Progenitor cell of endocrine pancreas (in vitro differentiated cells): ENCODE data around the gene GNB1L. TPM values are rescaled to one million over a fixed set of nuclear protein-coding genes. Genes with fewer than 3 reads are reported as not detected.

Experiments
- DNase-seq: peaks from one replicate; pipeline ENCODE4 v3.0.0; 2021; ENCODE audit warnings: low spot score; ENCODE audit not compliant: unreplicated experiment
- H3K27ac Mint-ChIP-seq: 2 replicates; pipeline ENCODE4 v1.8.0; 2021; ENCODE audit warnings: mild to moderate bottlenecking, moderate library complexity, mixed read lengths
- H3K27me3 Mint-ChIP-seq: 2 replicates; pipeline ENCODE4 v1.8.0; 2021; ENCODE audit warnings: mixed read lengths
- H3K36me3 Mint-ChIP-seq: 2 replicates; pipeline ENCODE4 v1.8.0; 2022; ENCODE audit warnings: mixed read lengths; ENCODE audit not compliant: insufficient read depth
- H3K4me1 Mint-ChIP-seq: 2 replicates; pipeline ENCODE4 v1.8.0; 2021; ENCODE audit warnings: low read depth, mixed read lengths
- H3K4me3 Mint-ChIP-seq: 2 replicates; pipeline ENCODE4 v1.8.0; 2021; ENCODE audit warnings: low read depth, mild to moderate bottlenecking, moderate library complexity, mixed read lengths
- H3K9me3 Mint-ChIP-seq: 2 replicates; pipeline ENCODE4 v1.8.0; 2021; ENCODE audit warnings: low read depth, mixed read lengths
- total RNA-seq: library from RNA; stranded (reverse); gene quantifications from 2 replicates; pipeline ENCODE4 v1.2.1, GENCODE V29; 2021
- TF ChIP-seq, protein P1 (sequence below): fragments of 200-600 bp; sonication (generic); IDR thresholded peaks from one replicate; pipeline ENCODE4 v1.5.0; 2021; ENCODE audit warnings: antibody characterized with exemption, mild to moderate bottlenecking; ENCODE audit not compliant: unreplicated experiment

Gene GNB1L
- total RNA-seq, 1 donor from 2014 or later = 9.9 TPM

- no peaks in the 10 kb centered on the region for H3K36me3 Mint-ChIP-seq
- no peaks in the 10 kb centered on the region for H3K9me3 Mint-ChIP-seq
- H3K4me1 Mint-ChIP-seq = peaks cover 7% of the 10 kb centered on the region
- peaks cover 68% of the 10 kb centered on the region for H3K27me3 Mint-ChIP-seq
- TF ChIP-seq, protein P1, sequence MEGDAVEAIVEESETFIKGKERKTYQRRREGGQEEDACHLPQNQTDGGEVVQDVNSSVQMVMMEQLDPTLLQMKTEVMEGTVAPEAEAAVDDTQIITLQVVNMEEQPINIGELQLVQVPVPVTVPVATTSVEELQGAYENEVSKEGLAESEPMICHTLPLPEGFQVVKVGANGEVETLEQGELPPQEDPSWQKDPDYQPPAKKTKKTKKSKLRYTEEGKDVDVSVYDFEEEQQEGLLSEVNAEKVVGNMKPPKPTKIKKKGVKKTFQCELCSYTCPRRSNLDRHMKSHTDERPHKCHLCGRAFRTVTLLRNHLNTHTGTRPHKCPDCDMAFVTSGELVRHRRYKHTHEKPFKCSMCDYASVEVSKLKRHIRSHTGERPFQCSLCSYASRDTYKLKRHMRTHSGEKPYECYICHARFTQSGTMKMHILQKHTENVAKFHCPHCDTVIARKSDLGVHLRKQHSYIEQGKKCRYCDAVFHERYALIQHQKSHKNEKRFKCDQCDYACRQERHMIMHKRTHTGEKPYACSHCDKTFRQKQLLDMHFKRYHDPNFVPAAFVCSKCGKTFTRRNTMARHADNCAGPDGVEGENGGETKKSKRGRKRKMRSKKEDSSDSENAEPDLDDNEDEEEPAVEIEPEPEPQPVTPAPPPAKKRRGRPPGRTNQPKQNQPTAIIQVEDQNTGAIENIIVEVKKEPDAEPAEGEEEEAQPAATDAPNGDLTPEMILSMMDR = peak; percentile 56
- no peak overlapping the region for H3K4me3 Mint-ChIP-seq
- H3K27ac Mint-ChIP-seq = no peak overlapping the region
- peak; percentile 53 for DNase-seq
These were observed 98.2 kb downstream of the GNB1L start for GRCh38 chr22:19756288-19757128.

- Mint-ChIP-seq H3K27me3 (peaks cover 67% of the 10 kb centered on the region), H3K4me3 (no peak overlapping the region), H3K36me3 (no peaks in the 10 kb centered on the region), H3K4me1 (peaks cover 12% of the 10 kb centered on the region), H3K9me3 (no peaks in the 10 kb centered on the region), H3K27ac (no peak overlapping the region)
- no peak for DNase-seq
- TF ChIP-seq, protein P1 = no peak
These were observed 98.9 kb downstream of the GNB1L start for GRCh38 chr22:19755722-19756287.

DNA sequence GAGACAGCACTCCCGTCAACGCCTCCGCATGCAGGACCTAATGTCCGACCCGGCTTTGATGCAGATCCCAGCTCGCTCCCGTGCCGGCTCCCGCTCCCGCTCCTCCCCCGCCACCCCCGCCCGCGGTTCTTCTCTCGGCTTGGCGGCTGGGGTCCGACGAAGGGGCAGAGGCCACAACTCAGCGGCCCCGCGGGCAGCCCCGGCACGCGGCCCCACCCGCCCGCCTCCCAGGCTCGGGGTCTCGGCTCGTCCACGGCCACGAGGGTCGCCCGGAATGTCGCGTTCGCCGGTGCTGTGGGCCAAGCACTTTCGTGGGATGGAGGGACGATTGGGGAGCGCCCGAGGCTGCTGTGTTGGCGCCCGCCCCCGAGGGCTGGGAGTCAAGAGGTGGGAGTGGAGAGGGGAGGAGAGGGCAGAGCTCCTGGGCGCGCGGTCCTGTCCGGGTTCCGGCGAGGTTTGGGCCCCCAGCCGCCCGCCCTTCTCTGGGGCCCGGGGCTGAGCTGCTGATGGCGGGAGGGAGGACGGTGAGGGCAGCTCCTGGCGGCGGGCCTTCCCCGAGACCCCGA lies 99.4 kb downstream of the GNB1L start:
- no peak overlapping the region for H3K4me3 Mint-ChIP-seq
- no peak for DNase-seq
- H3K27ac Mint-ChIP-seq = no peak overlapping the region
- H3K4me1 Mint-ChIP-seq = peaks cover 13% of the 10 kb centered on the region
- TF ChIP-seq, protein P1 = no peak
- H3K36me3 Mint-ChIP-seq = no peaks in the 10 kb centered on the region
- H3K27me3 Mint-ChIP-seq = peaks cover 65% of the 10 kb centered on the region
- no peaks in the 10 kb centered on the region for H3K9me3 Mint-ChIP-seq

DNA sequence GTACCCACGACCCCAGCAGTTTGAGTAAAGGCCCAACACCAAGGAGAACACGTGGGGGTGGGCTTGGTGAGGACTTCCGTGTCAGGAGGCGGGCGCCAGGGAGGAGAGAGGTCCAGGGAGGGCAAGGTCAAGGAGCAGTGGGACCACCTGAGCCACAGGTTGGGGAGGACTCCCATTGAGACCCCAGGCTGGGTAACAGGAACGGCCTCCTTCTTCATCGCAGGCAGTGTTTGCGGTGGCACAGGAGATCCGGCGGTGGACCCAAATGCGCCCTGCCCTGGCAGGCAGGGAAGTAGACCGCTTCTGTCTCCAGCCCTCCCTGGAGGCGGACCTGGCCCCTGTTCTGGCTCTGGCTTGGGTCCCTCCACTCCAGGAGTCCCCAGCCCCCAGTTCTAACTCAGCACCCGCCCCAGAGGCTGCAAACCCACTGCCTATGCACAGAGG lies 100.0 kb downstream of the GNB1L start:
- H3K36me3 Mint-ChIP-seq = no peaks in the 10 kb centered on the region
- DNase-seq = no peak
- peaks cover 60% of the 10 kb centered on the region for H3K27me3 Mint-ChIP-seq
- H3K9me3 Mint-ChIP-seq = no peaks in the 10 kb centered on the region
- H3K4me1 Mint-ChIP-seq = peaks cover 9% of the 10 kb centered on the region
- H3K4me3 Mint-ChIP-seq = no peak overlapping the region
- TF ChIP-seq, protein P1 = no peak
- no peak overlapping the region for H3K27ac Mint-ChIP-seq

- no peak overlapping the region for H3K27ac Mint-ChIP-seq
- TF ChIP-seq, protein P1 = no peak
- H3K4me3 Mint-ChIP-seq = no peak overlapping the region
- H3K9me3 Mint-ChIP-seq = no peaks in the 10 kb centered on the region
- peaks cover 55% of the 10 kb centered on the region for H3K27me3 Mint-ChIP-seq
- H3K36me3 Mint-ChIP-seq = no peaks in the 10 kb centered on the region
- peaks cover 9% of the 10 kb centered on the region for H3K4me1 Mint-ChIP-seq
- DNase-seq = no peak
These were observed 100.5 kb downstream of the GNB1L start for GRCh38 chr22:19753996-19754700.
